Measurements from ENCODE around the gene NRL.

The NRL gene

DNA sequence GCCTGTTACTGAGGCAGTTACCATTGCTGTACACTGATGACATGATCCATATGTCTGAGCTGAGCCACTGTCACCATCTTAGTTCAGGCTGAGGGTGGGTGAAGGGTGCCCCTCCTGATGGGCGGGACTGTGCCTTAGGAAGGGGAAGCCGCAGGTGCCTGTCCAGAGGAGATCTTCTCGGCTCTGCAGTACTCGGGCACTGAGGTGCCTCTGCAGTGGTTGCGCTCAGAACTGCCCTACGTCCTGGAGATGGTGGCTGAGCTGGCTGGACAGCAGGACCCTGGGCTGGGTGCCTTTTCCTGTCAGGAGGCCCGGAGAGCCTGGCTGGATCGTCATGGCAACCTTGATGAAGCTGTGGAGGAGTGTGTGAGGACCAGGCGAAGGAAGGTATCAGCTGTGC is 36.2 kb upstream of the NRL start:
- peaks cover 45 to 52% of the 10 kb centered on the region in 2 donors for H3K36me3 ChIP-seq (ENCODE audit: control insufficient read depth in 2 of 2, insufficient read depth in 2 of 2, low read length in 2 of 2)
- H3K4me1 ChIP-seq (ENCODE audit: control insufficient read depth in 2 of 2, insufficient read depth in 2 of 2, low read length in 2 of 2): peaks cover 10 to 15% of the 10 kb centered on the region in 2 donors
- H3K9me3 ChIP-seq (ENCODE audit: control insufficient read depth in 2 of 2, low read length in 2 of 2): no peaks in the 10 kb centered on the region
- H3K4me3 ChIP-seq (ENCODE audit: low read length in 2 of 2): no peak overlapping the region
- no peaks in the 10 kb centered on the region for H3K27me3 ChIP-seq (ENCODE audit: control insufficient read depth in 2 of 2, insufficient read depth in 2 of 2, low read length in 2 of 2)
- no peak overlapping the region for H3K9ac ChIP-seq (ENCODE audit: low read depth in 1 of 2, low read length in 2 of 2)
- no peak overlapping the region for H3K27ac ChIP-seq (ENCODE audit: low read depth in 2 of 2, low read length in 2 of 2)

DNA sequence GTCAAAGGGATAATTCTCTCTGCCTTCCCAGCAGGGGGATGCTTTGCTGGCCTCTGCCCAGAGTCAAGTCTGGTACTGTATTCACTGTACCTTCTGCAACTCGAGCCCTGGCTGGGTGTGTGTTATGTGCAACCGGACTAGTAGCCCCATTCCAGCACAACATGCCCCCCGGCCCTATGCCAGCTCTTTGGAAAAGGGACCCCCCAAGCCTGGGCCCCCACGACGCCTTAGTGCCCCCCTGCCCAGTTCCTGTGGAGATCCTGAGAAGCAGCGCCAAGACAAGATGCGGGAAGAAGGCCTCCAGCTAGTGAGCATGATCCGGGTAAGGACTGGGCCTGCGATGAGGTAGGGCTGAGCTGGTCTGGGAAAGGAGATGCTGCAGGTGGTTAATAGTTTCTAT is 35.8 kb upstream of the NRL start:
- no peak overlapping the region for H3K4me3 ChIP-seq (ENCODE audit: low read length in 2 of 2)
- no peak overlapping the region for H3K27ac ChIP-seq (ENCODE audit: low read depth in 2 of 2, low read length in 2 of 2)
- H3K9ac ChIP-seq (ENCODE audit: low read depth in 1 of 2, low read length in 2 of 2): no peak overlapping the region
- H3K4me1 ChIP-seq (ENCODE audit: control insufficient read depth in 2 of 2, insufficient read depth in 2 of 2, low read length in 2 of 2): peaks cover 15 to 19% of the 10 kb centered on the region in 2 donors
- H3K9me3 ChIP-seq (ENCODE audit: control insufficient read depth in 2 of 2, low read length in 2 of 2): no peaks in the 10 kb centered on the region
- no peaks in the 10 kb centered on the region for H3K27me3 ChIP-seq (ENCODE audit: control insufficient read depth in 2 of 2, insufficient read depth in 2 of 2, low read length in 2 of 2)
- H3K36me3 ChIP-seq (ENCODE audit: control insufficient read depth in 2 of 2, insufficient read depth in 2 of 2, low read length in 2 of 2): peaks cover 42 to 48% of the 10 kb centered on the region in 2 donors

DNA sequence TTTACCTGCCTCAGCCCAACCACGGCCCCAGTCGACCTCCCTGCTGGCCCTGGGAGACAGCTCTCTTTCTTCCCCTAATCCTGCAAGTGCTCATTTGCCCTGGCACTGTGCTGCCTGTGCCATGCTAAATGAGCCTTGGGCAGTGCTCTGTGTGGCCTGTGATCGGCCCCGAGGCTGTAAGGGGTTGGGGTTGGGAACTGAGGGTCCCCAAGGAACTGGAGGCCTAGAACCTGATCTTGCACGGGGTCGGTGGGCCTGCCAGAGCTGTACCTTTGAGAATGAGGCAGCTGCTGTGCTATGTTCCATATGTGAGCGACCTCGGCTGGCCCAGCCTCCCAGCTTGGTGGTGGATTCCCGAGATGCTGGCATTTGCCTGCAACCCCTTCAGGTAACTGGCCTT is 35.3 kb upstream of the NRL start:
- H3K36me3 ChIP-seq (ENCODE audit: control insufficient read depth in 2 of 2, insufficient read depth in 2 of 2, low read length in 2 of 2): peaks cover 37 to 43% of the 10 kb centered on the region in 2 donors
- no peaks in the 10 kb centered on the region for H3K9me3 ChIP-seq (ENCODE audit: control insufficient read depth in 2 of 2, low read length in 2 of 2)
- no peaks in the 10 kb centered on the region for H3K27me3 ChIP-seq (ENCODE audit: control insufficient read depth in 2 of 2, insufficient read depth in 2 of 2, low read length in 2 of 2)
- H3K4me1 ChIP-seq (ENCODE audit: control insufficient read depth in 2 of 2, insufficient read depth in 2 of 2, low read length in 2 of 2): peaks cover 20 to 24% of the 10 kb centered on the region in 2 donors
- H3K27ac ChIP-seq (ENCODE audit: low read depth in 2 of 2, low read length in 2 of 2): no peak overlapping the region
- no peak overlapping the region for H3K4me3 ChIP-seq (ENCODE audit: low read length in 2 of 2)
- H3K9ac ChIP-seq (ENCODE audit: low read depth in 1 of 2, low read length in 2 of 2): no peak overlapping the region

DNA sequence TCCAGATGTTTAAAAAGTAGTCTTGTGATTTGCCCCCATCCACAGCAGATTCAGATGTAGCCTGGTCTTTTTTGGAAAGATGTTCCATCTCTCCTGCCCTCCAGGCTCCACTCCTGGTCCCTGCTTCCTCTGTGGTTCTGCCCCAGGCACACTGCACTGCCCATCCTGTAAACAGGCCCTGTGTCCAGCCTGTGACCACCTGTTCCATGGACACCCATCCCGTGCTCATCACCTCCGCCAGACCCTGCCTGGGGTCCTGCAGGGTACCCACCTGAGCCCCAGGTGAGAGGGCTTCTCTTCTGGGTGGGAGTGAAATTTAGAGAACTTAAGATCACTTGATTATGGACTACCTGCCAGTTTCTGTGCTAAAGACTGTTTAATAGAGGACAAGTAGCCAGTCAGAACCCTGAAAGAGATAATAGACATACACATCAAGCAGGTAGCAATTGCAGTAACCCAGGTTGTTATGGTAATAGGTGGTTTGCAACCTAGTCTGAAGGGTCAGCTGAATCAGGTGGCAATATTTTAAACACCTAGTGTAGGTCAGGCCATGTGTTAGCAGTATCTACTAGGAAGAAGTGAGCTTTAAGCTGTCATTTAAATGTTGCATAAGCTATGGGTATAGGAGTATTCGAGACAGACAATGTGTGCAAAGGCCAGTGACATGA is 34.7 kb upstream of the NRL start:
- Histone ChIP-seq H3K4me3 (ENCODE audit: low read length in 2 of 2) (no peak overlapping the region), H3K27ac (ENCODE audit: low read depth in 2 of 2, low read length in 2 of 2) (no peak overlapping the region), H3K27me3 (ENCODE audit: control insufficient read depth in 2 of 2, insufficient read depth in 2 of 2, low read length in 2 of 2) (no peaks in the 10 kb centered on the region), H3K4me1 (ENCODE audit: control insufficient read depth in 2 of 2, insufficient read depth in 2 of 2, low read length in 2 of 2) (peaks cover 20 to 26% of the 10 kb centered on the region in 2 donors), H3K36me3 (ENCODE audit: control insufficient read depth in 2 of 2, insufficient read depth in 2 of 2, low read length in 2 of 2) (peaks cover 31 to 40% of the 10 kb centered on the region in 2 donors), H3K9ac (ENCODE audit: low read depth in 1 of 2, low read length in 2 of 2) (no peak overlapping the region), H3K9me3 (ENCODE audit: control insufficient read depth in 2 of 2, low read length in 2 of 2) (no peaks in the 10 kb centered on the region)

DNA sequence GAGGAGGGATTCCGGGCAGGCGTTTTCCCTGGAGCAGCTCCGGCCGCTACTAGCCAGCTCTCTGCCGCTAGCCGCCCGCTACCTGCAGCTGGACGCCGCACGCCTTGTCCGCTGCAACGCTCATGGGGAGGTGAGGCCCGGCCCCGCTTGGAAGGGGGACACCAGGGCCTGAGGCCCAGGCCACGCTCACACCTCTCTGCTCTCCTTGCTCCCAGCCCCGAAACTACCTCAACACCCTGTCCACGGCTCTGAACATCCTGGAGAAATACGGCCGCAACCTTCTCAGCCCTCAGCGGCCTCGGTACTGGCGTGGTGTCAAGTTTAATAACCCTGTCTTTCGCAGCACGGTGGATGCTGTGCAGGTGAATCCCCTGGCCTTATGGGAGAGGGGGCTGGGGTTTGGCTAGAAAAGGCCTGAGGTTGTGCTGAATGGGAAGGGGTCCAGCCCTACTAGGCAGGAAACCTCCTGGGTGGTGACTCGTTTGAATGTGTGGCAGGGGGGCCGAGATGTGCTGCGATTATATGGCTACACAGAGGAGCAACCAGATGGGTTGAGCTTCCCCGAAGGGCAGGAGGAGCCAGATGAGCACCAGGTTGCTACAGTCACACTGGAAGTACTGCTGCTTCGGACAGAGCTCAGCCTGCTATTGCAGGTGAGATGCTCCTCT is 33.1 kb upstream of the NRL start:
- H3K9ac ChIP-seq (ENCODE audit: low read depth in 1 of 2, low read length in 2 of 2): peak overlapping the region; percentile 82 to 87
- H3K36me3 ChIP-seq (ENCODE audit: control insufficient read depth in 2 of 2, insufficient read depth in 2 of 2, low read length in 2 of 2): peaks cover 44 to 52% of the 10 kb centered on the region in 2 donors
- H3K9me3 ChIP-seq (ENCODE audit: control insufficient read depth in 2 of 2, low read length in 2 of 2): no peaks in the 10 kb centered on the region
- no peaks in the 10 kb centered on the region for H3K27me3 ChIP-seq (ENCODE audit: control insufficient read depth in 2 of 2, insufficient read depth in 2 of 2, low read length in 2 of 2)
- peak overlapping the region; percentile 80 to 97 for H3K27ac ChIP-seq (ENCODE audit: low read depth in 2 of 2, low read length in 2 of 2)
- peaks cover 25 to 26% of the 10 kb centered on the region in 2 donors for H3K4me1 ChIP-seq (ENCODE audit: control insufficient read depth in 2 of 2, insufficient read depth in 2 of 2, low read length in 2 of 2)
- peak overlapping the region; percentile 79 to 99 for H3K4me3 ChIP-seq (ENCODE audit: low read length in 2 of 2)

DNA sequence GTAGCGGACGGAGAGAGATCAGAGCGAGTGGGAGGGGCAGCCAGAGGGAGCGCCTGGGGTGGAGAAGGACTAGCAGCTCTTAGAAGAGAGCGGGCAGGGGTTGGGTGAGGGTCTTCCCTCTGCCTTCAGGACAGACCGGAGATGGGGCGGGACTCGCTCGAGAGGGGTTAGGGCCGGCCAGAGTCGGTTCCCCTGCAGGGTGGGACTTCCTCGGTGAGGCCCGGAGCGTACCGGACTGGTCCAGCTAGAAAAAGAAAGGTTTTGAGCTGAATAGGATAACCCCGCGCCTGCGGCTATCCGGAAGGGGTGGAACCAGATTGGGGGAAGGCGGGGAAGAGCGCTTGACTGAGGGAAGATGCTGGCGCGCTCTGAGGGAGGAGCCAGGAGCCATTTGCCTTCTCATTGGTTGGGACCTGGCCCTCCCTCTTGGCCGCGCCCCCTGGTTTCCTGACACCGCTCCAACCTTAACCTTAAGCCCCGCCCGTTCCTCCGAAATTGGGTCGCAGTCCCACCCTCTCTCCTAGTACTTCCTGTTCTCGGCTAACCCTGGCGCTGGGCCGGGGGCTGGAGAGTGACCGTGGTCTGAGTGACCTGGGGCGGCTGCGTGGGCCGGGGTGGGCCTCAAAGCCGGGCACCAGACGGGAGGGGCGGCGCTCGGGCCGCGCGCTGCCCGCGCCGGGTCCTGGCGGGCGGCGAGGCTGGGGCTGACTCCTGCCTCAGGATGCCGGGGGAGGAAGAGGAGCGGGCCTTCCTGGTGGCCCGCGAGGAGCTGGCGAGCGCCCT is 32.4 kb upstream of the NRL start, which contains the start of gene RNF31:
Gene RNF31 (plus strand): TSS at position 521 of the 783 bp plus-strand sequence. CDS start 201 bp downstream, at position 722.
- peaks cover 28 to 30% of the 10 kb centered on the region in 2 donors for H3K4me1 ChIP-seq (ENCODE audit: control insufficient read depth in 2 of 2, insufficient read depth in 2 of 2, low read length in 2 of 2)
- H3K9ac ChIP-seq (ENCODE audit: low read depth in 1 of 2, low read length in 2 of 2): peak within 1 kb of the TSS; percentile 82 to 93
- H3K4me3 ChIP-seq (ENCODE audit: low read length in 2 of 2): peak within 1 kb of the TSS; percentile 79 to 99
- no peaks in the 10 kb centered on the region for H3K9me3 ChIP-seq (ENCODE audit: control insufficient read depth in 2 of 2, low read length in 2 of 2)
- H3K27me3 ChIP-seq (ENCODE audit: control insufficient read depth in 2 of 2, insufficient read depth in 2 of 2, low read length in 2 of 2): no peaks in the 10 kb centered on the region
- H3K27ac ChIP-seq (ENCODE audit: low read depth in 2 of 2, low read length in 2 of 2): peak within 1 kb of the TSS; percentile 94 to 97
- H3K36me3 ChIP-seq (ENCODE audit: control insufficient read depth in 2 of 2, insufficient read depth in 2 of 2, low read length in 2 of 2): peaks cover 44 to 47% of the 10 kb centered on the region in 2 donors

DNA sequence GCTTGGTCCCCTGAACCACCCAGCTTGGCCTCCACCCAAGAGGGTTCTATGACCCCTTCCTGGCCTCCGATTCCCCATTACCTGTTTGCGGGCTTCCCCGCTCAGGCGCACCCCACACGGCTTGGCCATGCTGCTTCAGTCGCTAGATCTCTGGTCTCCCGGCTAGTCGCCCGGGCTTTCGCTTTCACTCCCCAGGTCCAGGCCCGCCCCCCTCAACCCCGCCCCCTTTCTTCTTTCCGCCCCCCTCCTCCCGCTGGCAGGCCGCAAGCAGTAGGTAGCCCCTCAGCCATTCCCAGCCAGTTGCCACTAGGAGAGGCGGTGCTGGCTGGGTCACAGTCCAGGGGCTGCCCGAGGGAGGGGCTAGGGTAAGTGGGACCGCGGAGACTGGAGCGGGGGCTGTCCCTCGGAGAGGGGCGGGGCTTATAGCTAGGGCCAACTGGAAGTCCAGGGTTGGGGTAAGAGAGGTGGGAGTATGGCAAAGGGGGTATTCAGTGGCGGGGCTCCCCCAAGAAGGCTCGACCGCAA is 31.8 kb upstream of the NRL start, which contains the start of gene PSME2:
Gene PSME2 (minus strand): TSS at position 158 of the 525 bp plus-strand sequence. CDS start 29 bp downstream, at position 129.
- H3K27ac ChIP-seq (ENCODE audit: low read depth in 2 of 2, low read length in 2 of 2): peak within 1 kb of the TSS; percentile 94 to 97
- peaks cover 34 to 35% of the 10 kb centered on the region in 2 donors for H3K4me1 ChIP-seq (ENCODE audit: control insufficient read depth in 2 of 2, insufficient read depth in 2 of 2, low read length in 2 of 2)
- H3K4me3 ChIP-seq (ENCODE audit: low read length in 2 of 2): peak within 1 kb of the TSS; percentile 79 to 99
- H3K9me3 ChIP-seq (ENCODE audit: control insufficient read depth in 2 of 2, low read length in 2 of 2): no peaks in the 10 kb centered on the region
- peak within 1 kb of the TSS; percentile 82 to 93 for H3K9ac ChIP-seq (ENCODE audit: low read depth in 1 of 2, low read length in 2 of 2)
- H3K27me3 ChIP-seq (ENCODE audit: control insufficient read depth in 2 of 2, insufficient read depth in 2 of 2, low read length in 2 of 2): no peaks in the 10 kb centered on the region
- peaks cover 38 to 43% of the 10 kb centered on the region in 2 donors for H3K36me3 ChIP-seq (ENCODE audit: control insufficient read depth in 2 of 2, insufficient read depth in 2 of 2, low read length in 2 of 2)

DNA sequence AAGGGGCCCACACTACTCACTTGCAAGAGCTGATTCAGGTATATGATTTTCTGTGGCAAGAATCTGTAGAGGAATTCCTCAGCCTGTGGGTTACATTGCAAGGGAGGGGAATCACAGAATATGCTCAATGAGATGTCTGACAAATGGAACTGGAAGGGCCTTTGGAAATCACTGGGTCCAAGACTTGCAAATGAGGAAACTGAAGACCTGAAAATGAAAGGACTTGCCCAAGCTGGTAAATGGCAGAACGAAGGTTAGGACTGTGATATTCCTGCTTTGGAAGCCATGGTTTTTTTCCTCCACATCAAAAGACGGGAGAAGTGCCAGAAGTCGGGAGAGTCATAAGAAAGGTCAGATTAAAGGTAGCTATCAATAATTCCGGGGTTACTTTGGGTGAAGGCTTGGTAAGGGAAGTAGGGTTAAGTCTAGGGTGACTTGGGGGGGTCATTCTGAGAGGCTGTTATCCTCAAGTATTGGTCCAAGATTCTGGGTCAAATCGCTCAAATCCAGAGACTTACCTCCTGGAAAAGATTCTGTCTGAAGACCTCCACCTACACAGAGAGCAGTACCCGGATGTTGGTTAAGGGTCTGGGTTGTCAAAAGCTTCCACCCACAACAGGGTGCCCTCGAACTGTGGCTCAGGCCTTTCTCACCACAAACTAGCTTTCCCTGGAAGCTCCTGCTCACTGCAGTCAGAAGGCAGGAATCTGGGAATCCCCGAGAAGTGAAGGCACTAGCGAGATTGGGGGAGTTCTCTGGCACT is 31.1 kb upstream of the NRL start:
- Histone ChIP-seq H3K4me1 (ENCODE audit: control insufficient read depth in 2 of 2, insufficient read depth in 2 of 2, low read length in 2 of 2) (peaks cover 34 to 35% of the 10 kb centered on the region in 2 donors), H3K4me3 (ENCODE audit: low read length in 2 of 2) (peak overlapping the region; percentile 79 to 99), H3K36me3 (ENCODE audit: control insufficient read depth in 2 of 2, insufficient read depth in 2 of 2, low read length in 2 of 2) (peaks cover 32 to 37% of the 10 kb centered on the region in 2 donors), H3K27ac (ENCODE audit: low read depth in 2 of 2, low read length in 2 of 2) (peak overlapping the region; percentile 94 to 97), H3K27me3 (ENCODE audit: control insufficient read depth in 2 of 2, insufficient read depth in 2 of 2, low read length in 2 of 2) (no peaks in the 10 kb centered on the region), H3K9me3 (ENCODE audit: control insufficient read depth in 2 of 2, low read length in 2 of 2) (no peaks in the 10 kb centered on the region), H3K9ac (ENCODE audit: low read depth in 1 of 2, low read length in 2 of 2) (peak overlapping the region; percentile 68 to 93)

DNA sequence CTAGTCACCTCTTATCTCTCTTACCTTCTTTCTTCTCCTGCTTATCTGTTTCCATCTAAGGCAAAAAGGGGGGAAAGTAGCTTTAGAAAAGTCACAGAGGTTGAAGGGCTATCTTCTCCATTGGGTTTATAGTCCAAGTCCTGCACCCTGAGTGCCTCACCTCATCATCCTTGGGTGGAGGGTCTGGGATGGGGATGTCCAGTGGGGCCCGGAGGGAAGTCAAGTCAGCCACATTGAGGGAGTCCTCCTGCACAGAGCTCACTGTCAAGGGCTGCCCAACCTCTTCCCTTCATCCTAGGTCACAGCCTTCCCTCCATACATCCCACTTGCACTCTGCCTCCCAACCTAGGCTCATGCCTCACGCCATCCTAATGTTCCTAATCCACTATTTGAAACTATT is 30.5 kb upstream of the NRL start:
- no peaks in the 10 kb centered on the region for H3K27me3 ChIP-seq (ENCODE audit: control insufficient read depth in 2 of 2, insufficient read depth in 2 of 2, low read length in 2 of 2)
- H3K27ac ChIP-seq (ENCODE audit: low read depth in 2 of 2, low read length in 2 of 2): peak overlapping the region in 1 of 2 donors; percentile 97
- H3K9ac ChIP-seq (ENCODE audit: low read depth in 1 of 2, low read length in 2 of 2): peak overlapping the region; percentile 68 to 93
- peaks cover 25 to 30% of the 10 kb centered on the region in 2 donors for H3K36me3 ChIP-seq (ENCODE audit: control insufficient read depth in 2 of 2, insufficient read depth in 2 of 2, low read length in 2 of 2)
- H3K9me3 ChIP-seq (ENCODE audit: control insufficient read depth in 2 of 2, low read length in 2 of 2): no peaks in the 10 kb centered on the region
- peaks cover 35 to 38% of the 10 kb centered on the region in 2 donors for H3K4me1 ChIP-seq (ENCODE audit: control insufficient read depth in 2 of 2, insufficient read depth in 2 of 2, low read length in 2 of 2)
- peak overlapping the region; percentile 79 to 99 for H3K4me3 ChIP-seq (ENCODE audit: low read length in 2 of 2)
